Measurements from ENCODE around the gene TUNAR.

DNA sequence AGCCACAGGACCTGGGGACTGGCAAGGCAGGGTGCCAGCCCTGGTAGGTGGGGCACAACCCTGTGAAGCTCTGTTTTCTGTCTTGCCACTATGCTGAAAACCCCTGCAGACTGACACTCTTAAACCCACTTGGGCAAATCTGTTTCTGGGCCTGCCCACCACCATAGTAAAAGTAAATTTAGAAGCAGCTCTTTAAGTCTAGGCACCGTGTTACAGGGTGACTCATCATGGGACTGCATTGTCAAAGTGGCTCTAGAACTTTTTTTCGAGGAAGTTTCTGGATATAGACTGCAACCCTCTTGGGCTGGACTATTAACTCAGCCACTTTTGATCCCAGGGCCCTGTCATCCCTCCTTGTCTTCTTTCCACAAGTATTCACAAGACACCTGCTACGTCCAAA lies 7.7 kb downstream of the TUNAR start:
- TF ChIP-seq, protein P1, sequence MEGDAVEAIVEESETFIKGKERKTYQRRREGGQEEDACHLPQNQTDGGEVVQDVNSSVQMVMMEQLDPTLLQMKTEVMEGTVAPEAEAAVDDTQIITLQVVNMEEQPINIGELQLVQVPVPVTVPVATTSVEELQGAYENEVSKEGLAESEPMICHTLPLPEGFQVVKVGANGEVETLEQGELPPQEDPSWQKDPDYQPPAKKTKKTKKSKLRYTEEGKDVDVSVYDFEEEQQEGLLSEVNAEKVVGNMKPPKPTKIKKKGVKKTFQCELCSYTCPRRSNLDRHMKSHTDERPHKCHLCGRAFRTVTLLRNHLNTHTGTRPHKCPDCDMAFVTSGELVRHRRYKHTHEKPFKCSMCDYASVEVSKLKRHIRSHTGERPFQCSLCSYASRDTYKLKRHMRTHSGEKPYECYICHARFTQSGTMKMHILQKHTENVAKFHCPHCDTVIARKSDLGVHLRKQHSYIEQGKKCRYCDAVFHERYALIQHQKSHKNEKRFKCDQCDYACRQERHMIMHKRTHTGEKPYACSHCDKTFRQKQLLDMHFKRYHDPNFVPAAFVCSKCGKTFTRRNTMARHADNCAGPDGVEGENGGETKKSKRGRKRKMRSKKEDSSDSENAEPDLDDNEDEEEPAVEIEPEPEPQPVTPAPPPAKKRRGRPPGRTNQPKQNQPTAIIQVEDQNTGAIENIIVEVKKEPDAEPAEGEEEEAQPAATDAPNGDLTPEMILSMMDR (conservative IDR thresholded peaks at IDR 0.05; ENCODE audit: low read depth, low read length): no peak
- TF ChIP-seq, protein P2, sequence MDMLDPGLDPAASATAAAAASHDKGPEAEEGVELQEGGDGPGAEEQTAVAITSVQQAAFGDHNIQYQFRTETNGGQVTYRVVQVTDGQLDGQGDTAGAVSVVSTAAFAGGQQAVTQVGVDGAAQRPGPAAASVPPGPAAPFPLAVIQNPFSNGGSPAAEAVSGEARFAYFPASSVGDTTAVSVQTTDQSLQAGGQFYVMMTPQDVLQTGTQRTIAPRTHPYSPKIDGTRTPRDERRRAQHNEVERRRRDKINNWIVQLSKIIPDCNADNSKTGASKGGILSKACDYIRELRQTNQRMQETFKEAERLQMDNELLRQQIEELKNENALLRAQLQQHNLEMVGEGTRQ (IDR thresholded peaks at IDR 0.05; ENCODE audit: low read depth, low read length): no peak
- no peak for TF ChIP-seq POLR2A (IDR thresholded peaks at IDR 0.05; ENCODE audit: low read depth, low read length)
- no peak for TF ChIP-seq CHD1 (IDR thresholded peaks at IDR 0.05; ENCODE audit: low read depth, low read length)
- no peak for TF ChIP-seq MXI1 (IDR thresholded peaks at IDR 0.05; ENCODE audit: borderline replicate concordance, low read depth, low read length)
- TF ChIP-seq BHLHE40 (IDR thresholded peaks at IDR 0.05; ENCODE audit: low read depth, low read length): no peak
